NCI-H1105 treated with DMSO at 0.1 percent for 48 hours (cell line): ENCODE results near the gene JAK3.
"Not testable (repeated sequence)": the region's sequence is repeated elsewhere in the genome, so short reads cannot be mapped to it uniquely, and the experiment has no call there.

ENCODE experiments used
- DNase-seq: peaks from one replicate; lab custom pipeline; 2025; lab: John Stamatoyannopoulos, UW

JAK3 gene

GRCh38 chr19:17847538-17848366, at the start of gene JAK3:
Gene JAK3, minus strand, starts transcription at chr19:17847982. Its CDS starts 3,565 bp downstream, at chr19:17844417.
- DNase-seq: no peak

- no peak for DNase-seq
These were observed 46.0 kb upstream of the JAK3 start for GRCh38 chr19:17893766-17894165.

GRCh38 chr19:17889609-17890214, 41.9 kb upstream of the JAK3 start:
- no peak for DNase-seq

- no peak for DNase-seq
These were observed 40.5 kb upstream of the JAK3 start for GRCh38 chr19:17888260-17888659.

GRCh38 chr19:17887221-17887620, 39.4 kb upstream of the JAK3 start:
- DNase-seq: not testable (repeated sequence)

- no peak for DNase-seq
These were observed 38.7 kb upstream of the JAK3 start for GRCh38 chr19:17886515-17886914.

- no peak for DNase-seq
These were observed 36.0 kb upstream of the JAK3 start for GRCh38 chr19:17883627-17884410.

GRCh38 chr19:17881701-17882100, 33.9 kb upstream of the JAK3 start:
- DNase-seq: no peak

GRCh38 chr19:17879466-17879865, 31.7 kb upstream of the JAK3 start:
- no peak for DNase-seq

GRCh38 chr19:17877696-17878095, 29.9 kb upstream of the JAK3 start:
- no peak for DNase-seq

- no peak for DNase-seq
These were observed 27.0 kb upstream of the JAK3 start for GRCh38 chr19:17874758-17875135.

- peak; percentile 20 for DNase-seq
These were observed 26.3 kb upstream of the JAK3 start for GRCh38 chr19:17873786-17874757.

- DNase-seq: no peak
These were observed 24.6 kb upstream of the JAK3 start for GRCh38 chr19:17872251-17873001.

GRCh38 chr19:17871878-17872250, 24.1 kb upstream of the JAK3 start, which contains the start of gene SLC5A5:
Gene SLC5A5, plus strand, starts transcription at chr19:17871945. Its CDS starts 375 bp downstream, at chr19:17872320.
- DNase-seq: no peak

- DNase-seq: no peak
These were observed 23.5 kb upstream of the JAK3 start for GRCh38 chr19:17871032-17871877.

GRCh38 chr19:17869114-17869608, 21.4 kb upstream of the JAK3 start:
- no peak for DNase-seq

- no peak for DNase-seq
These were observed 20.9 kb upstream of the JAK3 start for GRCh38 chr19:17868669-17869068.

GRCh38 chr19:17866964-17867486, 19.2 kb upstream of the JAK3 start:
- no peak for DNase-seq

GRCh38 chr19:17866312-17866963, 18.7 kb upstream of the JAK3 start:
- DNase-seq: no peak
